Large intestine (tissue), 3 donors: ENCODE results near the gene GRB2. TPM values are rescaled to one million over a fixed set of nuclear protein-coding genes. Genes with fewer than 3 reads are reported as not detected.
"Not testable (repeated sequence)": the region's sequence is repeated elsewhere in the genome, so short reads cannot be mapped to it uniquely, and the experiment has no call there.

Source experiments
- DNase-seq, 2 donors: peaks; one replicate each; pipeline versions ENCODE4 v3.0.0 to v3.0.0-alpha.2; 2013
- H3K27ac ChIP-seq: one replicate; pipeline ENCODE4 v1.5.1; 2013; ENCODE audit warnings: low read length
- H3K27me3 ChIP-seq: 2 replicates; pipeline ENCODE4 v1.6.1; 2013; ENCODE audit warnings: low read length; ENCODE audit not compliant: control insufficient read depth, insufficient read depth
- H3K36me3 ChIP-seq: 2 replicates; pipeline ENCODE4 v1.6.1; 2013; ENCODE audit warnings: low read length; ENCODE audit not compliant: control insufficient read depth, insufficient read depth
- H3K4me1 ChIP-seq: one replicate; pipeline ENCODE4 v1.6.1; 2013; ENCODE audit warnings: low read length; ENCODE audit not compliant: control insufficient read depth, insufficient read depth
- H3K4me3 ChIP-seq: one replicate; pipeline ENCODE4 v1.5.1; 2013; ENCODE audit warnings: low read length
- H3K9me3 ChIP-seq: one replicate; pipeline ENCODE4 v1.6.1; 2013; ENCODE audit warnings: mild to moderate bottlenecking, low read depth, low read length, moderate library complexity; ENCODE audit not compliant: control insufficient read depth
- WGBS: methylation state at CpG from one replicate; pipeline ENCODE4 v1.1.5; 2013; ENCODE audit warnings: low lambda C conversion rate; ENCODE audit not compliant: insufficient coverage; 5-methylcytosine and 5-hydroxymethylcytosine counted together
- polyA plus RNA-seq: library from polyadenylated mRNA; unstranded; fragments of 120-200 nt; gene quantifications from one replicate; pipeline ENCODE4 v1.2.1, GENCODE V29; 2013

GRB2 gene
- polyA plus RNA-seq, 1 donor = 67.7 TPM

- no peaks in the 10 kb centered on the region for H3K27me3 ChIP-seq
- peaks cover 8% of the 10 kb centered on the region for H3K36me3 ChIP-seq
- peak overlapping the region; percentile 75 for H3K27ac ChIP-seq
- peaks cover 8% of the 10 kb centered on the region for H3K4me1 ChIP-seq
- DNase-seq = no peak
- H3K4me3 ChIP-seq = peak overlapping the region; percentile 72
- H3K9me3 ChIP-seq = no peaks in the 10 kb centered on the region
- 17% methylated on average over 1 of the region's 2 CpGs for WGBS
Observed at GRCh38 chr17:75288359-75288758, 117.1 kb downstream of the GRB2 start.

GRCh38 chr17:75287221-75287620 lies 118.3 kb downstream of the GRB2 start:
- Histone ChIP-seq H3K4me3 (no peak overlapping the region), H3K4me1 (peaks cover 8% of the 10 kb centered on the region), H3K9me3 (no peaks in the 10 kb centered on the region), H3K36me3 (peaks cover 8% of the 10 kb centered on the region), H3K27me3 (no peaks in the 10 kb centered on the region), H3K27ac (no peak overlapping the region)
- DNase-seq = no peak
- WGBS = no CpG with 5 or more reads among the region's 9 CpGs

- H3K4me1 ChIP-seq = peaks cover 5% of the 10 kb centered on the region
- DNase-seq = no peak
- no peak overlapping the region for H3K27ac ChIP-seq
- H3K36me3 ChIP-seq = peaks cover 8% of the 10 kb centered on the region
- no peaks in the 10 kb centered on the region for H3K9me3 ChIP-seq
- no peaks in the 10 kb centered on the region for H3K27me3 ChIP-seq
- no CpG with 5 or more reads among the region's 6 CpGs for WGBS
- H3K4me3 ChIP-seq = no peak overlapping the region
Observed at GRCh38 chr17:75285123-75285522, 120.4 kb downstream of the GRB2 start.

- not testable (repeated sequence) for H3K36me3 ChIP-seq, H3K4me1 ChIP-seq, H3K4me3 ChIP-seq, H3K27me3 ChIP-seq, H3K9me3 ChIP-seq, DNase-seq, H3K27ac ChIP-seq
- WGBS = no CpG with 5 or more reads among the region's 4 CpGs
Observed at GRCh38 chr17:75280189-75280588, 125.3 kb downstream of the GRB2 start.

DNA sequence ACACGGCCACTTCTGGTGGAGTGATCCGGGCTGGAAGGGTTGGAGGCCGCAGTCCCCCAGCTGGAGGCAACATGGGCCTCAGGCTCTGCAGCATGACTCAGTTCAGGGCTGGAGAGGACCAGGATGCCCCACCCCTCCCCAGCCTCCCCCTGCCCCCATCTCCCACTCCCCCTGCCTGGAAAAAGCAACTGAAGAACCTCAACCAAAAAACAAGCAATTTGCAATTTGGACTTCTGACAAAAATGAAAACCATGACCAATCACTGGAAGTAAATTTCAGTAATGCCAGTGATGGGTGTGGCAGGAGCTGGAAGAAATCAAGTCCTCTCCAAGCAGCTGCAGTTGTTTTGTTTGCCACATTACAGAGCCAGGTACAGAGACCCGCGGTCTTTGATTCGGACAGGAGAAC lies 127.8 kb downstream of the GRB2 start:
- H3K4me3 ChIP-seq = no peak overlapping the region
- no peak overlapping the region for H3K27ac ChIP-seq
- WGBS = no CpG with 5 or more reads among the region's 6 CpGs
- peaks cover 15% of the 10 kb centered on the region for H3K36me3 ChIP-seq
- H3K4me1 ChIP-seq = no peaks in the 10 kb centered on the region
- no peaks in the 10 kb centered on the region for H3K27me3 ChIP-seq
- H3K9me3 ChIP-seq = no peaks in the 10 kb centered on the region
- DNase-seq = no peak

DNA sequence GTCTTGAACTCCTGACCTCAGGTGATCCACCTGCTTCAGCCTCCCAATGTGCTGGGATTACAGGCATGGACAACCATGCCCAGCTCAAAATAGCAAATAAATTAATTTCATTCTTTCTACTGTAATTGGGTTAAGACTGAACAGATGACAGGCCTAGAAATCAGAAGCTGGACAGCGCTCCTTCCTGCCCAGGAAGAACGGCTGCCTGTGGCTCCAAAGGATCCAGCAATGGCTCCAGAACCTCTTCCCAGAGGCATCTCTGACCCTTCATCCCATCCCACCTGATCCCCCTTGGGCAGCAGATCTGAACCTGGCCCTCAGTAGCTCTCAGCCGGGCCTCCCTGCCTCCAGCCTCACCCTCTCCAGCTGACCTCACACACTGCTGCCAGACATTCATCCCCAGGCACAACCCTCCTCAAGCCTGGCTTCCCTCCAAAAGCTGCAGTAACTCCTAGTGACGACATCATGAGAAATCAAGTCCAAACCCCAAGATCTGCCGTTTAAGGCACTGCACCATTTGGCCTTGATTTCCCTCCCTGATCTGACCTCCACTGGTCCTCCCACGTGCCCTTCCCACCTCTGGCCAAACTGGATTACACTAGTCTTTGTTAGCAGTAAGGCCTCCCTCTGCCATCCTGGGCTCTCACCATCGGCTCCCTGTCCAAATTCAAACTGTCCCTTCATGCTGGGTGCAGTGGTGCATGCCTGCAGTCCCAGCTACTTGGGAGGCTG lies 131.3 kb downstream of the GRB2 start:
- Histone ChIP-seq H3K36me3 (peaks cover 15% of the 10 kb centered on the region), H3K4me3 (no peak overlapping the region), H3K4me1 (peaks cover 18% of the 10 kb centered on the region), H3K27me3 (no peaks in the 10 kb centered on the region), H3K9me3 (peaks cover 3% of the 10 kb centered on the region), H3K27ac (no peak overlapping the region)
- no peak for DNase-seq
- no CpG with 5 or more reads among the region's 7 CpGs for WGBS

DNA sequence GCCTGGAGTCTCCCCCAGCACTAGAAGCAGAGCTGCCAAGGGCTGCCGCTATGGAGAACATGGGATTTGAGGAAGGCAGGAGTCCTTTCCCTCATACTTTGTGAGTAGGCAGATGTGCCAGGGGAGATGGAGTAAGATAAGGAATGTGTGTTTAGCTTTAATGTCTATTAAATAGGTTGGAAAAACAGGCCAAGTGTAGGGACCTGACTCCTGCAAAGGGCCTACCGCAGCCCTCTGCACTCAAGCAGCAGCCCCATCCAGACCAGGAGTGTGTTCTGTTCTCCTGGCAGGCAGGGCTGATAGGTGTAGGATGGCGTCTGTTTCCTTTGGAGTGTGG lies 132.7 kb downstream of the GRB2 start:
- Histone ChIP-seq H3K27me3 (no peaks in the 10 kb centered on the region), H3K4me1 (peaks cover 25% of the 10 kb centered on the region), H3K36me3 (peaks cover 11% of the 10 kb centered on the region), H3K4me3 (no peak overlapping the region), H3K9me3 (peaks cover 3% of the 10 kb centered on the region), H3K27ac (no peak overlapping the region)
- DNase-seq = no peak
- no CpG with 5 or more reads among the region's 3 CpGs for WGBS

DNA sequence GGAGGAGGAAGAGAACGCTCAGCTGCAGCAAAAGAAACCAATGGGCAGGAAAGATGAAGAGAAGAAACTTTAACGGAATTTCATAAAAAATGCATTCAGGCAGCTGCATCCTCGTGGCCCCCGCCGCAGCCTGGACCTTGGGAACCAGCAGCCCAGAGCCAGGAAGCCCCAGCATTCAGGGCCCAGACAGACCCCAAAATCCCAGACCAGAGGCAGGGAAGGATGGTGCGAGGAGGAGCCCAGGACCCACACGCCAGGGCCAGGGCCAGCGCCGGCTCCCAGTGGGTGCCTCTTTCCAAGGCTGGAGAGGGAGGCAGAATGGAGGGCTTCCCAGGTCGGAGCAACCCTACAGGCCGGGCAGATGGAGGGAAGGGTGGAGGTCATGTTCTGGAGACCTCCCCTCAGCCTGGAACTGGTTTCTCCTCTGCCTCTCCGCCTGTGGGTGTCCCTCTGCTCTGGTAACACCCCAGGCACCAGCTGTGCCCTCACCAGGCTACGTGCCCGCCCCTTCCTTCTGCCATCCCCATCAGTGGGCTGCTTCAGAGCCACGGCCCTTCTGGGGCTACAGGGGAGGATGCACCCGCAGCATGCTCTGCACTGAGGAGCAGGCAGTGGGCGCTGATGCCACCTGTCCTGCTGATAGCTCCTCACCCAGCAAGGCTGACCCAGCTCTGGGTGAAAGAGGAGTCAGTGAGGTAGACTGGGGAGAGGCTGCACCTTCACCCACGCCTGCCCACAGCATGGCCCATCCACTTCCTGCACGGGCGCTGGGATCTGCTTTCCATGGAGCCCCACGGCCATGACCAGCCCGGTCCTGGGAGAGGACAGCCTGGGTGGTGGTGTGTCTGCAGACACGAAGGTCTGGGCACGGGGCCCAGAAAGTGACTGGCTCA lies 133.3 kb downstream of the GRB2 start:
- H3K27me3 ChIP-seq = no peaks in the 10 kb centered on the region
- DNase-seq = no peak
- H3K9me3 ChIP-seq = peaks cover 3% of the 10 kb centered on the region
- H3K36me3 ChIP-seq = peaks cover 10% of the 10 kb centered on the region
- H3K4me3 ChIP-seq = peak overlapping the region; percentile 86
- H3K27ac ChIP-seq = no peak overlapping the region
- WGBS = no CpG with 5 or more reads among the region's 24 CpGs
- peaks cover 30% of the 10 kb centered on the region for H3K4me1 ChIP-seq

DNA sequence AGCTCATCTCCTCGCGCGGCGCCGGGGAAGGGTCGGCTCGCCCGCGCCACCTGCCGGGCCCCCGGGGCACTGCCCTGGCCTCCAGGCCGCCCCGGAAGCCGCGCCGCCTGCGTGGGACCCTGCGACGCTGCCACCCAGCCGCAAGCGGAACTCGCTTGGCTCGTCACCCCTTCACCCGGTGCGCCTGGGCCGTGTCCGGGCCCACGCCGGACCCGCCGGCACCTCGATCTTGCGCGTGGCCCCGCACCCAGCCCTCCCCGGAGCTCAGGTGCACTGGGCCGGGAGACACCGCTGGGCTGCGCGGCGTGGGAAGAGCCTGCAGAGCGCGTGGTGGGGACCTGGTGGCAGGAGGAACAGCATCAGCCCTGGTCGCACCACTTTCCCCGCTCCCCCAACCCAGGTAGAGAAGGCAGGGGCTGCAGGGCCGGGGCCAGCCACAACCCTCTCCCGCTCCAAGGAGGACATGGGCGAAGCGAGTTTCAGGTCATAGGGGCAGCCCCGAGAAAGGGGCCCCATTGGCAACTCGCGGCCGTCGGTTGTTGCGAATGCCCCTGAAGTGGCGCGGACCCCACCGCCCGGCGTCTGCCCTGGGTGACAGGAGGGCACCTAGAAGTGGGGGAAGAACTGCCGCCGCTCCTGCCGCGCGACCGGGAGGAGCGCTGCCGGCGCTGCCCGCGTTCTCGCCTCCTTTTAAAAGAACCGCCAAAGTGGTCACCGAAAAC lies 134.1 kb downstream of the GRB2 start:
- peaks cover 35% of the 10 kb centered on the region for H3K4me1 ChIP-seq
- DNase-seq = peak; percentile 71 to 86
- peaks cover 3% of the 10 kb centered on the region for H3K9me3 ChIP-seq
- no peaks in the 10 kb centered on the region for H3K27me3 ChIP-seq
- peaks cover 18% of the 10 kb centered on the region for H3K36me3 ChIP-seq
- H3K4me3 ChIP-seq = peak overlapping the region; percentile 86
- H3K27ac ChIP-seq = peak overlapping the region; percentile 69
- no CpG with 5 or more reads among the region's 74 CpGs for WGBS

DNA sequence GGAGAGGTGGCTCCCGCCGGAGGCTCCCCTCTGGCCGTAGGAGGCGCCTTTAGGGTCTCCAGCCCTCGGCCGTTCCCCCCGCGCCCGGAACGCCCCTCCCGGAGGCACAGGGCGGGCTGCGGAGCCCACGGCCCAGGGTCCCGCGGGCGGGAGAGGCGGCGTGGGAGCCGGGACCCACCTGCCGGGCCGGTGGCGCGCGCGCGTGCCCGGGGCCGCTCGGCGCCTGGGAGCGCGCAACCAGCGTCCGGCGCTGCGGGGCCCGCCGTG lies 134.6 kb downstream of the GRB2 start, which contains the start of gene MIF4GD:
Gene MIF4GD, minus strand, starts transcription at position 266 of the 267 bp plus-strand sequence. CDS start 1,036 bp downstream, outside the sequence.
- Histone ChIP-seq H3K27ac (peak within 1 kb of the TSS; percentile 97), H3K9me3 (peaks cover 3% of the 10 kb centered on the region), H3K4me1 (peaks cover 35% of the 10 kb centered on the region), H3K36me3 (peaks cover 23% of the 10 kb centered on the region), H3K4me3 (peak within 1 kb of the TSS; percentile 100), H3K27me3 (no peaks in the 10 kb centered on the region)
- no peak for DNase-seq
- WGBS = no CpG with 5 or more reads among the region's 39 CpGs
